ENCODE measurements around the gene CDO1.

DNA sequence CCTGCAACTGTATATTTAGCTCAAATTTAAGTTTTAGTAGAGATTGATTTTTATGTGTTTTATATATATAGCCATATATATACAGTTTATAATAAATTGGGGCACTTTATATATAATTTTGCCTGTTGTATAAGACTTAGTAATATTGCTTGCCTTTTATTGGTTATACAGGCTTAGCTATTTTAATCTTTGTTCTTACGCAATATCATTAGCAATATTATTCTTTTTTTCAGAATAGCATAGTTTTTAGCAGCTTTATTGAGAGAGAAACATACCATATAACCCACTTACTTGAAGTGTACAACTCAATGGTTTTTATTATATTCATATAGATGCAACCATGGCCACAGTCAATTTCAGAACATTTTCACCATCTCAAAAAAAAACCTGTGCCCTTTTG is 28.0 kb downstream of the CDO1 start:
- TF ChIP-seq, protein P1, sequence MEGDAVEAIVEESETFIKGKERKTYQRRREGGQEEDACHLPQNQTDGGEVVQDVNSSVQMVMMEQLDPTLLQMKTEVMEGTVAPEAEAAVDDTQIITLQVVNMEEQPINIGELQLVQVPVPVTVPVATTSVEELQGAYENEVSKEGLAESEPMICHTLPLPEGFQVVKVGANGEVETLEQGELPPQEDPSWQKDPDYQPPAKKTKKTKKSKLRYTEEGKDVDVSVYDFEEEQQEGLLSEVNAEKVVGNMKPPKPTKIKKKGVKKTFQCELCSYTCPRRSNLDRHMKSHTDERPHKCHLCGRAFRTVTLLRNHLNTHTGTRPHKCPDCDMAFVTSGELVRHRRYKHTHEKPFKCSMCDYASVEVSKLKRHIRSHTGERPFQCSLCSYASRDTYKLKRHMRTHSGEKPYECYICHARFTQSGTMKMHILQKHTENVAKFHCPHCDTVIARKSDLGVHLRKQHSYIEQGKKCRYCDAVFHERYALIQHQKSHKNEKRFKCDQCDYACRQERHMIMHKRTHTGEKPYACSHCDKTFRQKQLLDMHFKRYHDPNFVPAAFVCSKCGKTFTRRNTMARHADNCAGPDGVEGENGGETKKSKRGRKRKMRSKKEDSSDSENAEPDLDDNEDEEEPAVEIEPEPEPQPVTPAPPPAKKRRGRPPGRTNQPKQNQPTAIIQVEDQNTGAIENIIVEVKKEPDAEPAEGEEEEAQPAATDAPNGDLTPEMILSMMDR (IDR thresholded peaks at IDR 0.05): no peak
- TF ChIP-seq POLR2A (IDR thresholded peaks at IDR 0.05): no peak

All from heart left ventricle (tissue), 13 donors.